SK-N-SH (cell line): ENCODE data around the gene HAPLN2.

ENCODE experiments used
- CHD2 ChIP-seq: fragments of 150-350 bp; IDR thresholded peaks from 2 replicates; pipeline ENCODE4 v1.6.1; 2018; ENCODE audit warnings: low read length; ENCODE audit not compliant: partially characterized antibody
- CTCF ChIP-seq: fragments of 200-600 bp; sonication (generic); IDR thresholded peaks from 2 replicates; pipeline ENCODE4 v1.6.1; 2017; ENCODE audit warnings: antibody characterized with exemption, mild to moderate bottlenecking, moderate library complexity
- FOSL2 ChIP-seq: IDR thresholded peaks from 2 replicates; pipeline ENCODE4 v1.4.0; 2012; ENCODE audit warnings: low read depth, mild to moderate bottlenecking, moderate library complexity, borderline replicate concordance
- FOXM1 ChIP-seq: IDR thresholded peaks from 2 replicates; pipeline ENCODE4 v1.4.0; 2012; ENCODE audit warnings: low read depth, mild to moderate bottlenecking
- GABPA ChIP-seq: IDR thresholded peaks from 2 replicates; pipeline ENCODE4 v1.4.0; 2012; ENCODE audit warnings: low read depth, mild to moderate bottlenecking
- JUND ChIP-seq: IDR thresholded peaks from 2 replicates; pipeline ENCODE4 v1.4.0; 2012
- POLR2AphosphoS5 ChIP-seq: IDR thresholded peaks from 2 replicates; pipeline ENCODE4 v1.6.1; 2012; ENCODE audit warnings: low read depth, low read length
- RXRA ChIP-seq: IDR thresholded peaks from 2 replicates; pipeline ENCODE4 v1.4.0; 2012; ENCODE audit warnings: low read depth, mild to moderate bottlenecking, borderline replicate concordance
- SMC3 ChIP-seq: IDR thresholded peaks from 2 replicates; pipeline ENCODE4 v1.6.1; 2012; ENCODE audit warnings: low read depth, low read length, improper control_type of control experiment
- TAF1 ChIP-seq: IDR thresholded peaks from 2 replicates; pipeline ENCODE4 v1.6.1; 2012; ENCODE audit warnings: low read depth, mild to moderate bottlenecking, low read length, moderate library complexity, borderline replicate concordance
- TCF12 ChIP-seq: IDR thresholded peaks from 2 replicates; pipeline ENCODE4 v1.4.0; 2012
- ZBTB33 ChIP-seq: IDR thresholded peaks from 2 replicates; pipeline ENCODE4 v1.4.0; 2012; ENCODE audit warnings: low read depth, borderline replicate concordance

- TF ChIP-seq ZBTB33 = no peak
- no peak for TF ChIP-seq TCF12
- TF ChIP-seq JUND = no peak
- TF ChIP-seq CTCF = no peak
- TF ChIP-seq CHD2 = no peak
- TF ChIP-seq RXRA = no peak
- no peak for TF ChIP-seq POLR2AphosphoS5
- TF ChIP-seq SMC3 = no peak
- no peak for TF ChIP-seq FOSL2
- no peak for TF ChIP-seq FOXM1
- no peak for TF ChIP-seq TAF1
- TF ChIP-seq GABPA = no peak
Measured at GRCh38 chr1:156643778-156644092, 24.5 kb downstream of the HAPLN2 start.
